Measurements from ENCODE around the gene OR5T3. TPM values are rescaled to one million over a fixed set of nuclear protein-coding genes. Genes with fewer than 3 reads are reported as not detected.
"Not testable (repeated sequence)": the region's sequence is repeated elsewhere in the genome, so short reads cannot be mapped to it uniquely, and the experiment has no call there.

The OR5T3 gene
- total RNA-seq: not detected
- not detected for polyA plus RNA-seq
- long read RNA-seq, donor 1: 0 reads
- long read RNA-seq, donor 2: 0 reads
- long read RNA-seq, donor 3: 0 reads
- long read RNA-seq, donor 4: 0 reads
- long read RNA-seq, donor 5: 0 reads

DNA sequence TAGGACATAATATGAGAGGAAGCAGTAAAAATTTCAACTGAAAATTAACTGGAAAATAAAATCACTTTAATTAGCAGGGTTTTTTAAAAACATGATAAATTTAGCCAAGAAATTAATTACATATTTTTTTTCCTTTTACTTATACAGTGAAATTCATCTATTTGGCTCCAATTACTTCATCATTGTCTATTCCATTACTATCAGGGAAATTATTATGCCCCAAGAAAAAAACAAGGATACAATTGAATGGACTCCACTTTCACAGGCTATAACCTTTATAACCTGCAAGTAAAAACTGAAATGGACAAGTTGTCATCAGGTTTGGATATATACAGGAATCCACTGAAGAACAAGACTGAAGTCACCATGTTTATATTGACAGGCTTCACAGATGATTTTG, at the start of gene OR5T3:
Gene OR5T3 (plus strand): TSS at position 301 of the 400 bp plus-strand sequence. CDS start 0 bp downstream, at position 301.
- Histone ChIP-seq H3K4me1 (ENCODE audit: control insufficient read depth in 5 of 5, insufficient read depth in 5 of 5, low read length in 5 of 5) (no peaks in the 10 kb centered on the region), H3K27me3 (ENCODE audit: control insufficient read depth in 3 of 3, insufficient read depth in 3 of 3, low read length in 2 of 3) (no peaks in the 10 kb centered on the region), H3K27ac (ENCODE audit: low read depth in 1 of 2, low read length in 1 of 2) (no peak within 1 kb of the TSS), H3K36me3 (ENCODE audit: control insufficient read depth in 4 of 4, insufficient read depth in 4 of 4, low read length in 4 of 4) (no peaks in the 10 kb centered on the region), H3K9ac (ENCODE audit: insufficient read depth in 1 of 2, low read length in 2 of 2) (no peak within 1 kb of the TSS), H3K9me3 (ENCODE audit: control insufficient read depth in 4 of 4, insufficient read depth in 3 of 4, low read length in 3 of 4) (peaks cover 0 to 3% (median 0%) of the 10 kb centered on the region in 4 donors), H3K4me3 (no peak within 1 kb of the TSS)
- DNase-seq (no peak), ATAC-seq (ENCODE audit: insufficient read depth, low FRiP score) (no peak)
- TF ChIP-seq, protein P1, sequence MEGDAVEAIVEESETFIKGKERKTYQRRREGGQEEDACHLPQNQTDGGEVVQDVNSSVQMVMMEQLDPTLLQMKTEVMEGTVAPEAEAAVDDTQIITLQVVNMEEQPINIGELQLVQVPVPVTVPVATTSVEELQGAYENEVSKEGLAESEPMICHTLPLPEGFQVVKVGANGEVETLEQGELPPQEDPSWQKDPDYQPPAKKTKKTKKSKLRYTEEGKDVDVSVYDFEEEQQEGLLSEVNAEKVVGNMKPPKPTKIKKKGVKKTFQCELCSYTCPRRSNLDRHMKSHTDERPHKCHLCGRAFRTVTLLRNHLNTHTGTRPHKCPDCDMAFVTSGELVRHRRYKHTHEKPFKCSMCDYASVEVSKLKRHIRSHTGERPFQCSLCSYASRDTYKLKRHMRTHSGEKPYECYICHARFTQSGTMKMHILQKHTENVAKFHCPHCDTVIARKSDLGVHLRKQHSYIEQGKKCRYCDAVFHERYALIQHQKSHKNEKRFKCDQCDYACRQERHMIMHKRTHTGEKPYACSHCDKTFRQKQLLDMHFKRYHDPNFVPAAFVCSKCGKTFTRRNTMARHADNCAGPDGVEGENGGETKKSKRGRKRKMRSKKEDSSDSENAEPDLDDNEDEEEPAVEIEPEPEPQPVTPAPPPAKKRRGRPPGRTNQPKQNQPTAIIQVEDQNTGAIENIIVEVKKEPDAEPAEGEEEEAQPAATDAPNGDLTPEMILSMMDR (IDR thresholded peaks at IDR 0.05; ENCODE audit: control extremely low read depth, extremely low read depth): no peak

GRCh38 chr11:56207790-56208189, 44.3 kb upstream of the OR5T3 start:
- DNase-seq: no peak
- no peaks in the 10 kb centered on the region for H3K27me3 ChIP-seq (ENCODE audit: control insufficient read depth in 3 of 3, insufficient read depth in 3 of 3, low read length in 2 of 3)
- H3K4me3 ChIP-seq: no peak overlapping the region
- no peak overlapping the region for H3K27ac ChIP-seq (ENCODE audit: low read depth in 1 of 2, low read length in 1 of 2)
- no peaks in the 10 kb centered on the region for H3K36me3 ChIP-seq (ENCODE audit: control insufficient read depth in 4 of 4, insufficient read depth in 4 of 4, low read length in 4 of 4)
- no peak overlapping the region for H3K9ac ChIP-seq (ENCODE audit: insufficient read depth in 1 of 2, low read length in 2 of 2)
- peaks cover 0 to 4% (median 1%) of the 10 kb centered on the region in 4 donors for H3K9me3 ChIP-seq (ENCODE audit: control insufficient read depth in 4 of 4, insufficient read depth in 3 of 4, low read length in 3 of 4)
- 56 to 63% methylated on average over 1 of the region's 1 CpG for WGBS, 2 donors
- H3K4me1 ChIP-seq (ENCODE audit: control insufficient read depth in 5 of 5, insufficient read depth in 5 of 5, low read length in 5 of 5): no peaks in the 10 kb centered on the region
- TF ChIP-seq, protein P1 (IDR thresholded peaks at IDR 0.05; ENCODE audit: control extremely low read depth, extremely low read depth): no peak
- ATAC-seq (ENCODE audit: insufficient read depth, low FRiP score): no peak

DNA sequence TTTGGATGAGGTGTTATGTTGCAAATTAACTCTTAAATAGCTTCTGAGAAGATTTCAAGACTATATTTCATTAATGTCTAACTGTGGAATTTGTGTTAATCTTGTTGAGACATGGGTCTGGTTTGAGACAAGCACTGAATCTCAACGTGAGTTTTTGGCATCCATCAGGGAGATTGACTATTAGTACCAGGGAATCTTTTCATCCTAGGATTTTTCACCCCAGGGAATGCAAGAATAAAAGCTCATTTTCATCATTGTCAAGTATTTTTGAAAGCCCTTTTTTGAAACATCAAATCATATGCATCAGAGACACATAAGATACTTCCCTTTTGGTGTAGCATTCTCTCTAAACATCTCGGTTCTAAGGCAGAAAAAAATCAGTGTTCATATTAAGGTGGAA, 37.5 kb upstream of the OR5T3 start:
- Histone ChIP-seq H3K9me3 (ENCODE audit: control insufficient read depth in 4 of 4, insufficient read depth in 3 of 4, low read length in 3 of 4) (peaks cover 0 to 3% (median 1%) of the 10 kb centered on the region in 4 donors), H3K27ac (ENCODE audit: low read depth in 1 of 2, low read length in 1 of 2) (no peak overlapping the region), H3K9ac (ENCODE audit: insufficient read depth in 1 of 2, low read length in 2 of 2) (no peak overlapping the region), H3K36me3 (ENCODE audit: control insufficient read depth in 4 of 4, insufficient read depth in 4 of 4, low read length in 4 of 4) (no peaks in the 10 kb centered on the region), H3K27me3 (ENCODE audit: control insufficient read depth in 3 of 3, insufficient read depth in 3 of 3, low read length in 2 of 3) (no peaks in the 10 kb centered on the region), H3K4me3 (no peak overlapping the region), H3K4me1 (ENCODE audit: control insufficient read depth in 5 of 5, insufficient read depth in 5 of 5, low read length in 5 of 5) (no peaks in the 10 kb centered on the region)
- TF ChIP-seq, protein P1 (IDR thresholded peaks at IDR 0.05; ENCODE audit: control extremely low read depth, extremely low read depth): no peak
- ATAC-seq (ENCODE audit: insufficient read depth, low FRiP score) (no peak), DNase-seq (no peak)
- WGBS, 2 donors: 66 to 72% methylated on average over 2 of the region's 2 CpGs

- H3K4me1 ChIP-seq (ENCODE audit: control insufficient read depth in 5 of 5, insufficient read depth in 5 of 5, low read length in 5 of 5); H3K9ac ChIP-seq (ENCODE audit: insufficient read depth in 1 of 2, low read length in 2 of 2); DNase-seq; H3K36me3 ChIP-seq (ENCODE audit: control insufficient read depth in 4 of 4, insufficient read depth in 4 of 4, low read length in 4 of 4); ATAC-seq (ENCODE audit: insufficient read depth, low FRiP score); H3K27me3 ChIP-seq (ENCODE audit: control insufficient read depth in 3 of 3, insufficient read depth in 3 of 3, low read length in 2 of 3); H3K9me3 ChIP-seq (ENCODE audit: control insufficient read depth in 4 of 4, insufficient read depth in 3 of 4, low read length in 3 of 4); H3K27ac ChIP-seq (ENCODE audit: low read depth in 1 of 2, low read length in 1 of 2); H3K4me3 ChIP-seq: not testable (repeated sequence)
- WGBS, 2 donors: 79 to 85% methylated on average over 5 of the region's 5 CpGs
These were observed 32.3 kb upstream of the OR5T3 start for GRCh38 chr11:56219735-56220134.

Data from lung (tissue), 16 donors.